ENCODE results near the gene MYOM3. TPM values are rescaled to one million over a fixed set of nuclear protein-coding genes. Genes with fewer than 3 reads are reported as not detected.

MYOM3 gene
- total and polyA plus RNA-seq, 2 of the 13 experiments (the other 11 are each of a cell fraction or from before 2014, with no cell fraction given): 5.8 to 15.3 TPM

- TF ChIP-seq ZNF142 (CRISPR knock-in tag; IDR thresholded peaks at IDR 0.05) (no peak), ZSCAN30 (CRISPR knock-in tag; IDR thresholded peaks at IDR 0.05) (peak; percentile 68; the same call in 1 of the 2 replicates), TBX3 (IDR thresholded peaks at IDR 0.05; ENCODE audit: borderline replicate concordance) (no peak), CBX1 (IDR thresholded peaks at IDR 0.05; ENCODE audit: low read depth) (no peak), NFYB (CRISPR knock-in tag; IDR thresholded peaks at IDR 0.05) (peak; percentile 72), SP1 (IDR thresholded peaks at IDR 0.05) (no peak), SP1 (CRISPR knock-in tag; IDR thresholded peaks at IDR 0.05) (no peak), ZBTB4 (CRISPR knock-in tag; IDR thresholded peaks at IDR 0.05; ENCODE audit: borderline replicate concordance) (no peak), EHMT2 (IDR thresholded peaks at IDR 0.05; ENCODE audit: borderline replicate concordance, low read depth, low read length) (no peak), ZNF652 (CRISPR knock-in tag; IDR thresholded peaks at IDR 0.05; ENCODE audit: borderline replicate concordance, low read depth) (peak; percentile 22; the same call in 1 of the 2 replicates), SMYD3 (CRISPR knock-in tag; IDR thresholded peaks at IDR 0.05) (no peak), SYNCRIP (IDR thresholded peaks at IDR 0.05; ENCODE audit: insufficient read depth, low read depth, low read length) (no peak), TARDBP (CRISPR knock-in tag; IDR thresholded peaks at IDR 0.05) (no peak; the same call in 1 of the 2 replicates), DZIP1 (CRISPR knock-in tag; IDR thresholded peaks at IDR 0.05) (no peak)
Observed at GRCh38 chr1:24022581-24023361, 89.2 kb downstream of the MYOM3 start (continued).

All from HepG2 (cell line).